BE2C (cell line): ENCODE results near the gene GNG7.
"Not testable (repeated sequence)": the region's sequence is repeated elsewhere in the genome, so short reads cannot be mapped to it uniquely, and the experiment has no call there.

ENCODE experiments used
- DNase-seq: peaks from one replicate; pipeline ENCODE4 v3.0.0-alpha.2; 2020
- H3K27me3 ChIP-seq: fragments of 250-450 bp; sonication (Bioruptor Pico); 2 replicates; pipeline ENCODE4 v1.5.1; 2020; ENCODE audit warnings: mild to moderate bottlenecking
- H3K36me3 ChIP-seq: fragments of 250-450 bp; sonication (Bioruptor Pico); 2 replicates; pipeline ENCODE4 v1.5.1; 2020; ENCODE audit warnings: mild to moderate bottlenecking
- H3K4me1 ChIP-seq: fragments of 250-450 bp; sonication (Bioruptor Pico); 2 replicates; pipeline ENCODE4 v1.5.1; 2020
- H3K4me3 ChIP-seq: 2 replicates; pipeline ENCODE4 v1.5.1; 2011; ENCODE audit warnings: low read depth, low read length
- H3K9me3 ChIP-seq: fragments of 250-450 bp; sonication (Bioruptor Pico); 2 replicates; pipeline ENCODE4 v1.5.1; 2020
- TF ChIP-seq, protein P1 (sequence below): IDR thresholded peaks from 2 replicates; pipeline ENCODE4 v1.5.1; 2012; ENCODE audit warnings: mild to moderate bottlenecking, low read depth, low read length

The GNG7 gene

DNA sequence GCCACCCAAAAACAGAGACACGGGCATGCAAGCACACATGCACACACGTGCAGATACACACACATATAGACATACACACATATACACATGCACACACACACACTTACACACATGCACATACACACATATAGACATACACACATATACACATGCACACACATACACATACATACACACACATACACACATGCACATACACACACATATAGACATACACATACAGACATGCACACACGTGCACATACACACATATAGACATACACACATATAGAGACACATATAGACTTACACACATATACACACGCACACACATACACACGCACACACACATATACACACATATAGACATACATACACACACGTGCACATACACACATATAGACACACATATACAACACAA is 134.5 kb downstream of the GNG7 start:
- TF ChIP-seq, protein P1, sequence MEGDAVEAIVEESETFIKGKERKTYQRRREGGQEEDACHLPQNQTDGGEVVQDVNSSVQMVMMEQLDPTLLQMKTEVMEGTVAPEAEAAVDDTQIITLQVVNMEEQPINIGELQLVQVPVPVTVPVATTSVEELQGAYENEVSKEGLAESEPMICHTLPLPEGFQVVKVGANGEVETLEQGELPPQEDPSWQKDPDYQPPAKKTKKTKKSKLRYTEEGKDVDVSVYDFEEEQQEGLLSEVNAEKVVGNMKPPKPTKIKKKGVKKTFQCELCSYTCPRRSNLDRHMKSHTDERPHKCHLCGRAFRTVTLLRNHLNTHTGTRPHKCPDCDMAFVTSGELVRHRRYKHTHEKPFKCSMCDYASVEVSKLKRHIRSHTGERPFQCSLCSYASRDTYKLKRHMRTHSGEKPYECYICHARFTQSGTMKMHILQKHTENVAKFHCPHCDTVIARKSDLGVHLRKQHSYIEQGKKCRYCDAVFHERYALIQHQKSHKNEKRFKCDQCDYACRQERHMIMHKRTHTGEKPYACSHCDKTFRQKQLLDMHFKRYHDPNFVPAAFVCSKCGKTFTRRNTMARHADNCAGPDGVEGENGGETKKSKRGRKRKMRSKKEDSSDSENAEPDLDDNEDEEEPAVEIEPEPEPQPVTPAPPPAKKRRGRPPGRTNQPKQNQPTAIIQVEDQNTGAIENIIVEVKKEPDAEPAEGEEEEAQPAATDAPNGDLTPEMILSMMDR = no peak
- no peaks in the 10 kb centered on the region for H3K9me3 ChIP-seq
- H3K4me3 ChIP-seq = no peak overlapping the region
- no peaks in the 10 kb centered on the region for H3K4me1 ChIP-seq
- DNase-seq = no peak
- H3K36me3 ChIP-seq = no peaks in the 10 kb centered on the region
- H3K27me3 ChIP-seq = no peaks in the 10 kb centered on the region

DNA sequence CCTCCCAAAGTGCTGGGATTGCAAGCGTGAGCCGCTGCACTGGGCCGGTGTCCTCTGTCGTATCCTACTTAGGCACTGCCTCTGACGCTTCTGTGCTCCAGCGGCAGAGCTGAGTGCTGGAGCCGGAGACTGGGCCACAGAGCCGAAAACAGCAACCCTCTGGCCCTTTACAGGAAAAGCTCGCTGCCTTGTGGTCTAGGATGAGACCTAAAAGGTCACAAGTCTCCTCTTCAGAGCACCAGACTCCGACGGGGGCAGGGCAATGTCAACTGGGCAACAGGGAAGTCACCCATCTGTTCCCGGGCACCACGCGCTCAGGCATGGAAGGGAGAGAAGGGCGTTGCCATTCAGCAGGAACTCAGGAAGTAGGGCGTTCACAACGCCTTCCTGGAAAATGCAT is 134.9 kb downstream of the GNG7 start:
- TF ChIP-seq, protein P1 = no peak

DNA sequence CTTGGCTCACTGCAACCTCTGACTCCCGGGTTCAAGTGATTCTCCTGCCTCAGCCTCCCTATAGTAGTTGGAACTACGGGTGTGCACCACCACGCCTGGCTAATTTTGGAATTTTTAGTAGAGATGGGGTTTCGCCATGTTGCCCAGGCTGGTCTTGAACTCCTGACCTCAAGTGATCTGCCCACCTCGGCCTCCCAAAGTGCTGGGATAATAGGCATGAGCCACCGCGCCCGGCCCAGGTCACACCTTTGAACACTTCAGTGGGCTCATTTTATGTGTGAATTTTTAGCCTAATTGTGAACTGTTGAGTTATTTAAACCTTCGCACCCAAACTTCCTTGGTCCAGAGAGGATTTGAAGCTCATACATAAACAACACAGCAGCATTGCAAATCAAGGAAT is 138.9 kb downstream of the GNG7 start:
- not testable (repeated sequence) for H3K4me3 ChIP-seq, H3K27me3 ChIP-seq, H3K9me3 ChIP-seq, DNase-seq, H3K36me3 ChIP-seq, H3K4me1 ChIP-seq

More for the DNA sequence above, 134.9 kb downstream of the GNG7 start:
- Histone ChIP-seq H3K4me3 (no peak overlapping the region), H3K27me3 (no peaks in the 10 kb centered on the region), H3K36me3 (no peaks in the 10 kb centered on the region), H3K4me1 (no peaks in the 10 kb centered on the region), H3K9me3 (no peaks in the 10 kb centered on the region)
- no peak for DNase-seq

DNA sequence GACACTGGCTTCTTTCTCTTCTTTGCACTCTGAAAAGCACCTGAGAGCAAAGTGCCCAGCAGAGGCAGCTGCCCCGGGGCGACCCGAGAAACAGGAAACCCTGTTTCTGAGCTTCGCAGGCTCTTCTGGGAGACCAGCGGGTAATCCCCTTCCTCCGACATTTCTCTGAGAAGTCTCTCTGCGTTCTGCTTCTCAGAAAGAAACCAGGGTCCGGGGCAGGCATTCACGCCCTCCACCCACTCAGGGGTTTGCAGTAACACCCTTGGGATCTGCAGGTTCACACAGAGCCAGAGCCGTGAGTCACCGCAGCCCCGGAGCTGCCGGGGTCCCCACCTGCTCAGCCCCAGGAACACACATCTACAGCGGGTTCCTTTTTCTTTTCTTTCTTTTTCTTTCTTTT is 140.6 kb downstream of the GNG7 start:
- Histone ChIP-seq H3K9me3 (no peaks in the 10 kb centered on the region), H3K4me3 (no peak overlapping the region; the same call in 1 of the 2 replicates), H3K27me3 (no peaks in the 10 kb centered on the region), H3K4me1 (no peaks in the 10 kb centered on the region), H3K36me3 (no peaks in the 10 kb centered on the region)
- TF ChIP-seq, protein P1 = no peak
- DNase-seq = no peak

DNA sequence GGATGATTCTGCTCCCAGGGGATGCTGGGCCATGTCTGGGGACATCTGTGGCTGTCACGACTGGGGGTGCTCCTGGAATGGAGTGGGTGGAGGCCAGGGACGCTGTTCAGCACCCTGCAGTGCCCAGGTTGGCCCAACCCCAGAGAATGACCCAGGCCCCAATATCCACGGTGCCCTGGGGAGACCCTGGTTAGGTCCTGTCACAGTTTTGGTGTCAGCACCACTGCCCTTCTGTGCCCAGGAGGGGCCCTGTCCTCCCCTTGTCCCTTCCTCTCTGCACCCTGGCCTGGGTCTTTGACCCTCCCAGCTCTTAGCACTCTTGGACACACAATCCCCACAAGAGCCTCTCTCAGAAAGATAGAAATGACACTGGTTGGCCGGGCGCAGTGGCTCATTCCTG is 141.3 kb downstream of the GNG7 start:
- no peaks in the 10 kb centered on the region for H3K36me3 ChIP-seq
- H3K27me3 ChIP-seq = no peaks in the 10 kb centered on the region
- H3K9me3 ChIP-seq = no peaks in the 10 kb centered on the region
- TF ChIP-seq, protein P1 = no peak
- H3K4me3 ChIP-seq = no peak overlapping the region
- H3K4me1 ChIP-seq = no peaks in the 10 kb centered on the region
- no peak for DNase-seq

DNA sequence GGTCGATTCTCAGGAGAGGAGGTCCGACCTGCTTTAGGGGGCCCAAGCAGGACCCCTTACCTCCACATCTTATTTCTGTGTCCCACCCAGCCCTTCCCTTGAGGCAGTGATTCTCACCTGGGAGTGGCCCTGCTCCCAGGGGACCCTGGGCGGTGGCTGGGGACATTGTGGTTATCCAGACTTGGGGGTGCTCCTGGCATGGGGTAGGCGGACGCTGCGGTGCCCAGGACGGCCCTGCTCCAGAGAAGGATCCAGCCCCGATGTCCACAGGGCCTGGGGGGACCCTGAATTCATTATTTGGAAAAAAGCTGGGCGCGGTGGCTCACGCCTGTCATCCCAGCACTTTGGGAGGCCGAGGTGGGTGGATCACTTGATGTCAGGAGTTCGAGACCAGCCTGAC is 142.1 kb downstream of the GNG7 start:
- H3K4me3 ChIP-seq = no peak overlapping the region
- H3K27me3 ChIP-seq = no peaks in the 10 kb centered on the region
- H3K36me3 ChIP-seq = no peaks in the 10 kb centered on the region
- no peak for DNase-seq
- no peaks in the 10 kb centered on the region for H3K4me1 ChIP-seq
- TF ChIP-seq, protein P1 = no peak
- H3K9me3 ChIP-seq = no peaks in the 10 kb centered on the region

DNA sequence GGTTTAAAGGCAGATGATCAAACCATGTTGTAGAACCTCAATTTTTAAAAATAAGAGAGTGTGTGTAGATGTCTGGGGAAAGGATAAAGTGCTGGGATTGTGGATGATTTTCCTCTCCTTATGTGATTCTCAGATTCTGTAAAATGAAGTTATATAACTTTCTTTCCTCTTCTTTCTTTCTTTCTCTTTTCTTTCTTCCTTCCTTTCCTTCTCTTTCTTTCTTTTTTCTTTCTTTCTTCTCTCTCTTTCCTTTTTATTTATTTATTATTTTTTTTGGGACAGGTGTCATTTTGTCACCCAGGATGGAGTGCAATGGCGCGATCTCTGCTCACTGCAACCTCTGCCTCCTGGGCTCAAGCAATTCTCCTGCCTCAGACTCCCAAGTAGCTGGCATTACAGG is 144.0 kb downstream of the GNG7 start:
- DNase-seq = no peak
- Histone ChIP-seq H3K9me3 (no peaks in the 10 kb centered on the region), H3K27me3 (no peaks in the 10 kb centered on the region), H3K36me3 (no peaks in the 10 kb centered on the region), H3K4me3 (no peak overlapping the region), H3K4me1 (no peaks in the 10 kb centered on the region)
- TF ChIP-seq, protein P1 = no peak

DNA sequence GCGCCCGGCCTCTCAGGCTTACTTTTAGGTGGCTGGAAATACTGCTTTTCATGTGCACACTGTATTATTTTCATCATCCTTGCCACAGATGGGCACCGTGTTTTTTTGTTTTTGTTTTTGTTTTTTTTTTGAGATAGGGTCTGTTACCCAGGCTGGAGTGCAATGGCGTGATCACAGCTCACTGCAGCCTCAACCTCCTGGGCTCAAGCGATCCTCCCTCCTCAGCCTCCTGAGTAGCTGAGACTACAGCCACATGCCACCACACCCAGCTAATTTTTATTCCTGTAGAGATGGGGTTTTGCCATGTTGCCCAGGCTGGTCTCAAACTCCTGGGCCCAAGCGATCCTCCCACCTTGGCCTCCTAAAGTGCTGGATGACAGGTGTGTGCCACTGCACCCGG is 144.4 kb downstream of the GNG7 start:
- not testable (repeated sequence) for H3K4me1 ChIP-seq, DNase-seq, H3K27me3 ChIP-seq, H3K9me3 ChIP-seq, H3K36me3 ChIP-seq, H3K4me3 ChIP-seq
